GM21447 (cell line): ENCODE data around the gene PRKG1.

Source experiments
- ATAC-seq: cut with Tn5 transposase; IDR thresholded peaks from one replicate; pipeline ENCODE4 v1.9.1; 2021; ENCODE audit not compliant: unreplicated experiment

PRKG1 gene

GRCh38 chr10:51074238-51075028, at the start of gene PRKG1:
PRKG1 (plus strand) TSS chr10:51074487.
- ATAC-seq: no peak

DNA sequence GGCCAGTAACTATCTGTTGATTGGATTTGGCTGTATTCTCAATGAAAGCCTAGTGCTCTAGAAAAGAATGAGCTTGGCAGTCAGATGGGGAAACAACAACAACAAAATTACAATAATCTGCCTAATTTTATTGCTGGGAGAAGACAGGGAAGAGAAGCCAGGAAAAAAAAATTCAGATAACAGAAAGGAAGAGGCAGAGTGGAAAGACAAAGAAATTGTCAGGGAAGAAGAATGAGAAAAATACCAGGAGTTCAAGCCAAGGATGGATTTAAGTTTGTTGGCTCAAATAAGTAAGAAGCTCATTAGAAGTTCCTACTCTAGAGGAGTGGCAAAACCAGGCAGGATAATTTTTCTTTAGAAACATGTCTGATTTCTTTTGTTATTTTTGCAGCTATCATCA, 45.9 kb upstream of the PRKG1 start:
- no peak for ATAC-seq

- no peak for ATAC-seq
Measured at GRCh38 chr10:51029172-51029641, 45.1 kb upstream of the PRKG1 start.

- no peak for ATAC-seq
Measured at GRCh38 chr10:51030480-51030879, 43.8 kb upstream of the PRKG1 start.

DNA sequence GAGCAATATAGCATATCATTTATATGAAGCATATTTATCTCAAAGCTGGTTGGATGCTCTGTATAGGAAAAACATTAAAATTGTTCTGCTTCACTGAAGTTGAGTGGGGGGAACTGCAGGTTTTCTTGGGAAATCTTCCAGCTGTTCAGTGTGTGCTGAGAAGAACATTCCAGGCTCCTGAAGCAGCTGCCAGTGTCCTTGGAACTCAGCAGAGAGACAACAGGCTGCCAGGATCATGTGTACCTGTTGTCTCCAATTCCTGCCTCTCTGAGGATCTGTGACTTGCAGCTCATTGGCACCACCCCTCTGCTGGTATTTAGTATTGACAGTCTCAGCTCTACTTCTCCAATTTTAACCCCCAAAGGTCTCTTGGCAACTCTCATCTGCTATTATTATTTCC, 42.3 kb upstream of the PRKG1 start:
- ATAC-seq: no peak

DNA sequence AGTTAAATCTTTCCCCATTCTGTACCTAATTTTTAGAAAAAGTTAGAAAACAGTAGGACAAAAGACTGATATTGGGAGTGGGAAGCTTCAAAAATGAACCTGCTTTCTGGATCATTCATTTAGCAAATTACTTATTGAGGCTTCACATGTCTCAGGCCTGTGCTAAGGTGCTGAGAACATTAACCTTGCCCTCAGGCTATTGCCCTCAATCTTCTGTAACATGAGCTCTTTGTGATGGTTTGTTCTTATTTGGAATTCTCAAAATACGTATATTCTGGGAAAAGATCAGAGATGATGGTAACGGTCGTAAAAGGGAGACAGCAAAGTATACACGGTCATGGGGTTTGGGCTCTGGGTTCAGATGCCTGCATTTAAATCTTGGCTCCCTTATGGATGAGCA, 39.5 kb upstream of the PRKG1 start:
- no peak for ATAC-seq

DNA sequence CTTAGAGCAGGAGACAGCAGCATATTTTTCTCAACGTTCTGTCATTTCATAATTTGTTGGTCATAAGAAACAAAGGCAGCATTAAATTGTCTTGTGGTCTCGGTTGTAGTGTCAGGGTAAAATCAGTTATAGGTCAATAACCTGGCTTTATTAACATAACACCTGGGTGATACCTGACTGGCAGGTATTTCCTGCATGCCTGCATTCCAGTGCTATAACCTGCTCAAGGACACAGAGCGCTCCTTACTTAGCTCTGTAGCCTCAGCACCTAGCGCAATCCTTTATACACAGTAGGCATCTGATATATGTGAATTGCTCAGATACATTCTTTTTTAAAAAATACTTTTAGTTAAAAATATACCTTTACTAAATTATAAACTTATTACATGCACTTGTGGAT, 38.9 kb upstream of the PRKG1 start:
- ATAC-seq: no peak

DNA sequence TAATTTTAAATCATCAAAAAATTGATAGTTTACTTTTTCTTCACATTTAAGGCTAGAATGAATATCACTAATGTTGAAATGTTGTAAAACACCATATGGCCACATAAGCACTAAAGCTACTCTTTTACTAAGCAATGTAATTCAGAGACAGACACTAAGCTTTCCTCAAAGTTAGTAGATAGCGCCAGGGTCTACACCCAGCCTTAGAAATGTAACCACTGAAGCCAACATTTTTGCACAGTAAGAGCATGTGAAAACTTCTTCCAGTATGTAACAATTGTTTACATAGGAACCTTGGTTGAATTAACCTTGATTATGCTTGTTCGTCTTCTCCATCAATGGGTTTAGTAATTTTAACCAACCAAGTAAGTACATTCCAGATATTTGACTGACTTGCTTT, 28.4 kb upstream of the PRKG1 start:
- ATAC-seq: no peak

DNA sequence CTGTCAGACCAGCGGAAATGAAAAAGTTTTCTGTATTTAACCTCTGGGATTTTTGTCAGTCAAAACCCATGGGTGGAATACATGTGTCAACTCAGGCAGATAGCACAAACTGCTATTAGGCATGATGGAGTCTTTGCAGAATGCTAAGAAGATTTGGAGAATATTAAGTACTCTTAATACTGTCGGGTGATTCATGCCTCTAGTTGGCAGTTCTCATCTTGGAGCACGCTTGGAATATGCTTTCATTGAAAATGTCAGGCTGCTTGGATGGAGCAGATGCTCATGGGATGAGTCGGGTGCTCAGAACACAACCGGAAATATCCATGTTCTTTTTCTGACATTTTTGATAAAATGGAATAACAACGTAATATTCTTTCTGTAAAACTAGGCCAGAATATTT, 27.6 kb upstream of the PRKG1 start:
- no peak for ATAC-seq

DNA sequence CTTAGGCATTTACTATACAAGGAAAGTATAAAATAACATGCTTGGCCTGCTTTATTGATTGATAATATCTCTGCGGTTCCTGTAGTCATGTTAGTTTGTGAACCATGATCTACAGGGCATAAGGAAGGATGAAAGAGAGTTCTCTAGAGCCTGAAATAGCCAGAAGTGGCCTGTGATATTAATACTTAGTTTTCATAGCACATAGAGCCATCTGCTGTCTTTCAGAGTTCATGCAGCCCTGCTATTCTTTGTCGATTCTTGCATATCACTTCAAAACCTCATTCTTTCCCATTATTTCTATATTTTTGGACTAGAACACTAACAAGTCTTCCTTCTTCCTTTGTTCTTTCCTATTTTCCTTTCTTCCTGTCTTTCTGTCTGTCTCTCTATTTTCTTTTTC, 26.4 kb upstream of the PRKG1 start:
- no peak for ATAC-seq

DNA sequence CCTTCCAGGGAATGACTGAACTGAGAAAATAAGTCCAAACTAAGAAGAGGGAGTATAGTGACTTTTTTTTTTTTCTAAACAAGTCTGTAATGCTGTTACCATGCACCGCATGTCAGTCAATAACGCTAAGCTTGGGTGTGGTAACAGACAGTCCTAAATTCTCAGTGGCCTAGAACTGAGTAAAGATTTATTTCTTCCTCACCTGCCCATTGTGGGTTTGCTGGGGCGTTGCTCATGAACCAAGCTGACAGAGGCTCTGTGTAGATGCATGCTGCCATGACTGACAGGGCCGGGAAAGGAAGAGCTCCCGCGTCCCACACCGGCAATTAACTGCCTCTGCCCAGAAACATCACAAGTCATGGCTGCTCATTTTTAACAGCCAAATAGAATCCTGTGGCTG, 25.5 kb upstream of the PRKG1 start:
- ATAC-seq: no peak

DNA sequence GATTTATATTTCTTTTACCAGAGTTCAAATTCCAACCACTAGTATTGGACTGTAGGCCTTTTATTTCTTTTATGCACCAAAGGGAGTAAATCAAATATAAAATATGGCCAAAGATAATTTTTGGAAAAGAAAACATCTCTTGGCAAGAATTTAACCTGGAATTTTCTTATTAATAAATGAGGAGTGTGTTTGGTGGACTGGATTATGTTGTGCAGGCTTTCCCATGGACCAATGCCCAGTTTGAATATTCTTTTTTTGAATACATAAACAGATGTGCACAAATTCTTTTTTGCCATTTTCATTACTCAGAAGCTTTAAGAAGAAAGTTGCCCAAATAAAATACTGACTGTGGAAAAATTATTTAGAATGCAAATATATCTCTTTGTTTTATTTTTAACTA, 22.1 kb upstream of the PRKG1 start:
- no peak for ATAC-seq

- no peak for ATAC-seq
Measured at GRCh38 chr10:51057925-51058324, 16.4 kb upstream of the PRKG1 start.

- ATAC-seq: no peak
Measured at GRCh38 chr10:51063166-51063565, 11.1 kb upstream of the PRKG1 start.

- ATAC-seq: no peak
Measured at GRCh38 chr10:51063659-51064535, 10.4 kb upstream of the PRKG1 start.

- ATAC-seq: no peak
Measured at GRCh38 chr10:51066231-51066630, 8.1 kb upstream of the PRKG1 start.

DNA sequence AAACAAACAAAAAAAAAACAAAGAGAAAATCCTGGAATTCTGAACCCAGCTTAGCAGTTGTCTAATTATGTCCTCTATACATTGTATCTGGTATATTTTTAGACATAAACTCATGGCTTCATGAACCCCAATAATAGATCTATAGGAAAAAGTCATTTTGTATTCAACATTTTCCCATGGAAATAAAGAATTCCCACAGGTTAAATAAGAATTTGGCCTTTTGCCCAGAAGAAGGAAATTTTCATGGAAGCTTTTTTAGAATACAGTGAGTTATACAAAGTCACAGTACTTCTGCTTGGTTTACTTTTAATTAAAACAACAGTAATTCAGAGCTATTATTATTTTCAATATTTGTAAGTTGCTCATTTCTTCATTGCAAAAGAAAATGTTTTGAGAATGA, 2.1 kb upstream of the PRKG1 start:
- ATAC-seq: no peak

DNA sequence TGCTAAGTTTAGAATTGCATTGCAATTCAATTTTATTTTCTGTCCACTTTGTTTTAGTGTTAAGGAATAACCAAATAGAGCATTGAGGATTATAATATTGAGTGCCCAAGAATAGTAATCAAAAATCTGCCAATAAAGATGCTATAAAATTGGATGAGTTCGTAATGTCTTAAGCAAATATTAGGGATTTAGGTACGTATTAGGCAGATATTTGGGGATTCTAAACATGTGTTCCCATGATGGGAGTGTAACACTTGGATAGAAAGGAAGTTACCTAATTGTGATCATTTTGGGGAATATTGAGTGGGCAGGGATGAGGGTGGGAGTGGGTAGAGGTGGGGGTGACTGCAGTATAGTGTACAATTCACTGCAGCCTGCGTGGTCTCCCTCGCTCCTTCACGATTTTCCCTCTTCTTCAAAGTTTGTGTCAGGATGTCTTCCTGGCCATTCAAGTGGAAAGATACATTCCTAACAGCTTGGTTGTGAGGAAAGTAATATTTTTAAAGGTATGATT, 1.3 kb upstream of the PRKG1 start:
- no peak for ATAC-seq

DNA sequence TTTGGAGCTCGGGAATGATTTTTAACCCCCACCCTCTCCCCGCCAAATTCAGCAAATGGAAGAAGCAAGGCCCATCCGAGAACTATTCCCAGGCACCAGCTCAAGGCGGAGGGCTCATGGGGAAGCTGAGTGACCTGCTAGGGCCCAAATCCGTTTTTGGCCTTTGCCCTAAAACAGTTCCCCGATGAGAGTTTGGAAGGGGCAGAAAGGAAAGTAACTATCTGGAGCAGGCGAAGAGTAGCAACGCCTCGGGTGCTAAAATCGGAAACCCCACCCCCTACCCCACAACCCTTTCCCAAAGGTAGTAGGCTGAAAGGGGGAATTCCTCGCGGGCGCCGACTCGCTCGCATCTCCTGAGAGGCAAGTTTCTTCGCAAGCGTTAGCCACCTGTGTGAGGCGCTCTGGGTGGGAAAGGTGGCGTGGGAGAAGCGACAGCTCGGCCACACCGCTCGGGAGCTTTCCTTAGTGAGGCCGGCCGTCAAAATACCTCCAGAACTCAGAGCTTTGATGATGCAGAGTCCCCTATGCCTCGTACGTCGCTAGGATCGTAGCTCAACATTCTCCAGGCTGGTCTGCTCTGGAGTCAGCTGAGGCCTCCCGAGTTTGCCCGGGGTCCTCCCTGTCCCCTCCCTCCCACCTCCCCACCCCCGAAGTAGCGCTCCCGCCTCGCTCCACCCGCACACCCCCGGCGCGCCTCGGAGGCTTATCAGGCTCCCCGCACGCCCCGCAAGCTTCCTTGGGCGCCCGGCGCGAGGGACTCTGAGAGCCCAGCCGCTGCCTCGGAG, 642 bp upstream of the PRKG1 start:
- no peak for ATAC-seq

DNA sequence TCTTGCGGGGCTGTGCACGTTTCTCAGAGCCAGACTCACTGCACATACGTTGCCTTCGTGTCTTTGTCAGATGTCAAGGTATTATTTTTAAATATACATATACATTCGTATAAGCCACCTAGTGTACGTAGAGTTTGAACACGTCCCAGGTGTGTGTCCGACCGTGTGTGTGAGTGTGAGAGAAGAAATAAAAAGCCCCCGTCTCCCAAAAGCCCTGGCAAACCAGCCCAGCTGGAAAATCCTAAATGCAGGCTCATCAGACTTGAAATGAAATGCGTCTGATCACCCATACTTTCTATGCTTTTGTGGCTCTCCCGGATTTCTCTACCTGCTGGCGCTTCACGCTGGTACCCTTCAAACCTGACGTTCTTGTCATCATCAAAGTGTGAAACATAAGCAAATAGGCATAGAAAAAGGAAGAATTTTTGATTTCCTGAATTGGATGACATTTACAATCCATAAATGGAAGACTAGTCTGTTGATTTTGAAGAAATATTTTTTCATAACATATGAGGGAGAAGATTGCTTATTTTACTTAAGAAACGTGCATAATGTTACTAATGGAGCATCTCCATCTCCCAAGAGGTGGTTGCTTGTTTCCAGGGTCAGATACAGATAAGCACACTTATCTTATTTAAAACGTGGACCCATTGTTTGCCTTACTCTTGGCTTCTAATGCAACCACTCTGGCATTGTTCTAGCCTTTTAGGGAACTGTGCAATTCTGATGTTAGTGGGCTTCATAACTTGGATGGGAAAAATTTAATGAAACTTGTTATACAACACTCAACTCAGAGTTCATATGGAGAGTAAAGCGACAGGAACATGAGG, 971 bp downstream of the PRKG1 start:
- no peak for ATAC-seq
